ENCODE data around the gene PSD2. TPM values are rescaled to one million over a fixed set of nuclear protein-coding genes. Genes with fewer than 3 reads are reported as not detected.

The PSD2 gene
- total RNA-seq, 1 experiment from 2014 or later: not detected

- no peak for ATAC-seq
- no peaks in the 10 kb centered on the region for H3K9me3 ChIP-seq (ENCODE audit: low read length)
- H3K27me3 ChIP-seq (ENCODE audit: low read length): no peaks in the 10 kb centered on the region
- H3F3A ChIP-seq (ENCODE audit: low read length, unreplicated experiment): no peaks in the 10 kb centered on the region
- H3K27ac ChIP-seq (ENCODE audit: low read length): no peak overlapping the region
- H4K20me1 ChIP-seq (ENCODE audit: low read length): no peaks in the 10 kb centered on the region
- H3K79me2 ChIP-seq (ENCODE audit: low read length): no peaks in the 10 kb centered on the region
- TF ChIP-seq EZH2 (IDR thresholded peaks at IDR 0.05; ENCODE audit: low read length, unreplicated experiment) (no peak), EZH2phosphoT487 (IDR thresholded peaks at IDR 0.05; ENCODE audit: borderline replicate concordance, low read length) (no peak), CTCF (conservative IDR thresholded peaks at IDR 0.05; ENCODE audit: low read depth, low read length) (no peak)
- intact Hi-C loops (cut with micrococcal nuclease): no loop called here
- no peak overlapping the region for H3K4me2 ChIP-seq (ENCODE audit: low read length)
- ChIA-PET POLR2A (ENCODE audit: unreplicated experiment) (no interaction called here), CTCF (no interaction called here)
- no peaks in the 10 kb centered on the region for H3K9me2 ChIP-seq (replicated peaks; ENCODE audit: low read length)
- H3K4me1 ChIP-seq (ENCODE audit: insufficient read depth, low read length): no peaks in the 10 kb centered on the region
- no peak for DNase-seq
- no peak overlapping the region for H3K9ac ChIP-seq (ENCODE audit: low read length)
- no peaks in the 10 kb centered on the region for H3K36me3 ChIP-seq (ENCODE audit: low read depth, low read length)
- H2AFZ ChIP-seq (ENCODE audit: low read length): no peak overlapping the region
- no TSS peak for BruUV-seq (replicated peaks)
- no peak overlapping the region for H3K4me3 ChIP-seq (ENCODE audit: low read length)
Observed at GRCh38 chr5:139762615-139763170, 32.9 kb upstream of the PSD2 start.

- no peak overlapping the region for H2AFZ ChIP-seq (ENCODE audit: low read length)
- H3K4me2 ChIP-seq (ENCODE audit: low read length): no peak overlapping the region
- H3K4me3 ChIP-seq (ENCODE audit: low read length): no peak overlapping the region
- H4K20me1 ChIP-seq (ENCODE audit: low read length): no peaks in the 10 kb centered on the region
- no TSS peak for BruUV-seq (replicated peaks)
- TF ChIP-seq EZH2 (IDR thresholded peaks at IDR 0.05; ENCODE audit: low read length, unreplicated experiment) (no peak), EZH2phosphoT487 (IDR thresholded peaks at IDR 0.05; ENCODE audit: borderline replicate concordance, low read length) (no peak)
- H3F3A ChIP-seq (ENCODE audit: low read length, unreplicated experiment): no peaks in the 10 kb centered on the region
- CTCF ChIA-PET: interaction anchor here (0.5 kb wide), 1 partner anchor 20 kb away, joined by 11 read pairs; no protein-coding TSS in a partner anchor
- no peaks in the 10 kb centered on the region for H3K9me2 ChIP-seq (replicated peaks; ENCODE audit: low read length)
- POLR2A ChIA-PET (ENCODE audit: unreplicated experiment): no interaction called here
- intact Hi-C loops (cut with micrococcal nuclease): no loop called here
- H3K4me1 ChIP-seq (ENCODE audit: insufficient read depth, low read length): no peaks in the 10 kb centered on the region
- no peak overlapping the region for H3K27ac ChIP-seq (ENCODE audit: low read length)
- no peaks in the 10 kb centered on the region for H3K27me3 ChIP-seq (ENCODE audit: low read length)
- no peak overlapping the region for H3K9ac ChIP-seq (ENCODE audit: low read length)
- H3K79me2 ChIP-seq (ENCODE audit: low read length): no peaks in the 10 kb centered on the region
- no peaks in the 10 kb centered on the region for H3K36me3 ChIP-seq (ENCODE audit: low read depth, low read length)
- ATAC-seq (no peak), DNase-seq (no peak)
- H3K9me3 ChIP-seq (ENCODE audit: low read length): no peaks in the 10 kb centered on the region
Observed at GRCh38 chr5:139763280-139763929, 32.2 kb upstream of the PSD2 start.

GRCh38 chr5:139763930-139764791 is 31.4 kb upstream of the PSD2 start:
- DNase-seq (no peak), ATAC-seq (no peak)
- H3K4me3 ChIP-seq (ENCODE audit: low read length): no peak overlapping the region
- H3F3A ChIP-seq (ENCODE audit: low read length, unreplicated experiment): no peaks in the 10 kb centered on the region
- H3K9me3 ChIP-seq (ENCODE audit: low read length): no peaks in the 10 kb centered on the region
- H3K27me3 ChIP-seq (ENCODE audit: low read length): no peaks in the 10 kb centered on the region
- H3K27ac ChIP-seq (ENCODE audit: low read length): no peak overlapping the region
- BruUV-seq (replicated peaks): no TSS peak
- no peak overlapping the region for H3K4me2 ChIP-seq (ENCODE audit: low read length)
- no peak overlapping the region for H3K9ac ChIP-seq (ENCODE audit: low read length)
- H2AFZ ChIP-seq (ENCODE audit: low read length): no peak overlapping the region
- no peaks in the 10 kb centered on the region for H3K79me2 ChIP-seq (ENCODE audit: low read length)
- no peaks in the 10 kb centered on the region for H3K9me2 ChIP-seq (replicated peaks; ENCODE audit: low read length)
- TF ChIP-seq EZH2 (IDR thresholded peaks at IDR 0.05; ENCODE audit: low read length, unreplicated experiment) (no peak), CTCF (conservative IDR thresholded peaks at IDR 0.05; ENCODE audit: low read depth, low read length) (no peak), EZH2phosphoT487 (IDR thresholded peaks at IDR 0.05; ENCODE audit: borderline replicate concordance, low read length) (no peak)
- intact Hi-C loops (cut with micrococcal nuclease): no loop called here
- POLR2A ChIA-PET (ENCODE audit: unreplicated experiment): no interaction called here
- H4K20me1 ChIP-seq (ENCODE audit: low read length): no peaks in the 10 kb centered on the region
- CTCF ChIA-PET: no interaction called here
- H3K36me3 ChIP-seq (ENCODE audit: low read depth, low read length): no peaks in the 10 kb centered on the region
- no peaks in the 10 kb centered on the region for H3K4me1 ChIP-seq (ENCODE audit: insufficient read depth, low read length)
